ENCODE measurements around the gene GPI.
"Not testable (repeated sequence)": the region's sequence is repeated elsewhere in the genome, so short reads cannot be mapped to it uniquely, and the experiment has no call there.

The GPI gene

GRCh38 chr19:34364830-34365462, at the start of gene GPI:
Gene GPI, plus strand, starts transcription at chr19:34365196. Its CDS starts 71 bp downstream, at chr19:34365267.
- peak in 1 of 2 experiments; percentile 52 for DNase-seq

- DNase-seq: no peak
These were observed 48.7 kb upstream of the GPI start for GRCh38 chr19:34316247-34316646.

GRCh38 chr19:34316741-34317301, 48.2 kb upstream of the GPI start:
- DNase-seq: no peak

GRCh38 chr19:34317311-34317927, 47.6 kb upstream of the GPI start:
- DNase-seq: no peak

GRCh38 chr19:34319230-34319585, 45.8 kb upstream of the GPI start:
- DNase-seq: no peak

GRCh38 chr19:34319785-34320184, 45.2 kb upstream of the GPI start:
- no peak for DNase-seq

GRCh38 chr19:34320277-34320676, 44.7 kb upstream of the GPI start:
- DNase-seq: no peak

GRCh38 chr19:34321735-34322134, 43.3 kb upstream of the GPI start:
- DNase-seq: no peak

GRCh38 chr19:34323433-34324204, 41.4 kb upstream of the GPI start:
- no peak for DNase-seq

GRCh38 chr19:34324320-34324719, 40.7 kb upstream of the GPI start:
- no peak for DNase-seq

GRCh38 chr19:34325181-34325580, 39.8 kb upstream of the GPI start:
- no peak for DNase-seq

GRCh38 chr19:34325981-34326787, 38.8 kb upstream of the GPI start:
- DNase-seq: no peak

- DNase-seq: no peak
These were observed 37.1 kb upstream of the GPI start for GRCh38 chr19:34327851-34328250.

- DNase-seq: no peak
These were observed 36.0 kb upstream of the GPI start for GRCh38 chr19:34328982-34329381.

GRCh38 chr19:34330116-34330515, 34.9 kb upstream of the GPI start:
- DNase-seq: no peak

GRCh38 chr19:34330596-34330995, 34.4 kb upstream of the GPI start:
- DNase-seq: not testable (repeated sequence)

- DNase-seq: not testable (repeated sequence)
These were observed 33.4 kb upstream of the GPI start for GRCh38 chr19:34331596-34331995.

- no peak for DNase-seq
These were observed 32.8 kb upstream of the GPI start for GRCh38 chr19:34332027-34332760.

GRCh38 chr19:34335914-34336313, 29.1 kb upstream of the GPI start:
- no peak for DNase-seq

- DNase-seq: peak; percentile 5 to 52
These were observed 28.2 kb upstream of the GPI start for GRCh38 chr19:34336781-34337271.

- DNase-seq: peak; percentile 54 to 83
These were observed 27.3 kb upstream of the GPI start for GRCh38 chr19:34337739-34338138.

All from NCI-H446 (cell line).